Prostate gland (tissue), 2 donors: ENCODE measurements around the gene KRT6B.

Source experiments
- POLR2A ChIP-seq: fragments of 450-650 bp; IDR thresholded peaks from one replicate; pipeline ENCODE4 v1.6.1; 2016; ENCODE audit warnings: antibody characterized with exemption, mild to moderate bottlenecking
- TF ChIP-seq, protein P1 (sequence below), 4 experiments: fragments of 200-600 bp in 2 of 4; fragments of 450-650 bp in 2 of 4; sonication (generic) in 2 of 4; IDR thresholded peaks; 1 replicate in 3 of 4; 2 replicates in 1 of 4; pipeline ENCODE4 v1.5.1; 2016 to 2019; ENCODE audit warnings: antibody characterized with exemption in 4 of 4, mild to moderate bottlenecking in 2 of 4, moderate library complexity in 2 of 4

DNA sequence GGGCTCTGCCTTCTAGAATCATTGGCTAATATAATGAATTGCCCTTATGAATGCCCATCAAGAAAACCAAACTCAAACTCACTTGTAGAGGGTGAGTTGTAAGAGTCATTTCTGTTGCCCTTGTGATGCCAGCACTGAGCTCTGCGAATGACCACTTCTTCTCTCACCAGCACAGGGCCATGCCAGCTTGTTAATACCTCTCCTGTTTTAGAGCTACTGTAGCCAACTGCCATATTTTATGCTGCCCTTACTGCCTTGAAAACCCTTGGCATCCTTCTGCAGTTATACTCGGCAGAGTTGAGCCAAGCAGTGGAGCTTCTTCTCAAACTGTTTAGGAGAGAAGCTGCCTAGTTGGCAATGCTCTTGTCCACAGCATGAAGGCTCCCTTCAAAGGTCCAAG is 25.9 kb downstream of the KRT6B start:
- no peak for TF ChIP-seq POLR2A
- TF ChIP-seq, protein P1, sequence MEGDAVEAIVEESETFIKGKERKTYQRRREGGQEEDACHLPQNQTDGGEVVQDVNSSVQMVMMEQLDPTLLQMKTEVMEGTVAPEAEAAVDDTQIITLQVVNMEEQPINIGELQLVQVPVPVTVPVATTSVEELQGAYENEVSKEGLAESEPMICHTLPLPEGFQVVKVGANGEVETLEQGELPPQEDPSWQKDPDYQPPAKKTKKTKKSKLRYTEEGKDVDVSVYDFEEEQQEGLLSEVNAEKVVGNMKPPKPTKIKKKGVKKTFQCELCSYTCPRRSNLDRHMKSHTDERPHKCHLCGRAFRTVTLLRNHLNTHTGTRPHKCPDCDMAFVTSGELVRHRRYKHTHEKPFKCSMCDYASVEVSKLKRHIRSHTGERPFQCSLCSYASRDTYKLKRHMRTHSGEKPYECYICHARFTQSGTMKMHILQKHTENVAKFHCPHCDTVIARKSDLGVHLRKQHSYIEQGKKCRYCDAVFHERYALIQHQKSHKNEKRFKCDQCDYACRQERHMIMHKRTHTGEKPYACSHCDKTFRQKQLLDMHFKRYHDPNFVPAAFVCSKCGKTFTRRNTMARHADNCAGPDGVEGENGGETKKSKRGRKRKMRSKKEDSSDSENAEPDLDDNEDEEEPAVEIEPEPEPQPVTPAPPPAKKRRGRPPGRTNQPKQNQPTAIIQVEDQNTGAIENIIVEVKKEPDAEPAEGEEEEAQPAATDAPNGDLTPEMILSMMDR (IDR thresholded peaks at IDR 0.05), result no peak
